ENCODE data around the gene GMNN.

GMNN gene

GRCh38 chr6:24818346-24818745, 43.6 kb downstream of the GMNN start:
- no peak for DNase-seq

GRCh38 chr6:24821860-24822444, 47.2 kb downstream of the GMNN start:
- DNase-seq: no peak

GRCh38 chr6:24822696-24823095, 48.0 kb downstream of the GMNN start:
- no peak for DNase-seq

- DNase-seq: no peak
These were observed 48.4 kb downstream of the GMNN start for GRCh38 chr6:24823185-24823584.

GRCh38 chr6:24824142-24824938, 49.6 kb downstream of the GMNN start:
- DNase-seq: no peak

- DNase-seq: no peak
These were observed 50.4 kb downstream of the GMNN start for GRCh38 chr6:24825130-24825630.

- no peak for DNase-seq
These were observed 52.4 kb downstream of the GMNN start for GRCh38 chr6:24827162-24827561.

GRCh38 chr6:24827970-24828369, 53.2 kb downstream of the GMNN start:
- DNase-seq: no peak

GRCh38 chr6:24829657-24830056, 54.9 kb downstream of the GMNN start:
- DNase-seq: no peak

GRCh38 chr6:24831771-24832716, 57.3 kb downstream of the GMNN start:
- no peak for DNase-seq

- no peak for DNase-seq
These were observed 58.1 kb downstream of the GMNN start for GRCh38 chr6:24832794-24833193.

GRCh38 chr6:24833711-24834386, 59.1 kb downstream of the GMNN start:
- DNase-seq: no peak
